GM13976 (cell line): Measurements from ENCODE around the gene HOXA6.

Experiments used
- DNase-seq: peaks from one replicate; pipeline ENCODE4 v3.0.0; 2012; ENCODE audit warnings: low spot score
- in situ Hi-C: fragments of 300-500 bp; cut with MboI; formaldehyde crosslinking; loops from one replicate; pipeline ENCODE4 v1.12.0; 2022; ENCODE audit warnings: low sequenced_read_pairs, mixed read lengths, inconsistent platforms; ENCODE audit not compliant: unreplicated experiment
- TF ChIP-seq, protein P1 (sequence below): IDR thresholded peaks from 2 replicates; pipeline ENCODE4 v1.5.1; 2012; ENCODE audit warnings: borderline replicate concordance, mild to moderate bottlenecking; ENCODE audit not compliant: insufficient read depth; ENCODE audit errors: extremely low read depth, missing control alignments, control extremely low read depth

HOXA6 gene

DNA sequence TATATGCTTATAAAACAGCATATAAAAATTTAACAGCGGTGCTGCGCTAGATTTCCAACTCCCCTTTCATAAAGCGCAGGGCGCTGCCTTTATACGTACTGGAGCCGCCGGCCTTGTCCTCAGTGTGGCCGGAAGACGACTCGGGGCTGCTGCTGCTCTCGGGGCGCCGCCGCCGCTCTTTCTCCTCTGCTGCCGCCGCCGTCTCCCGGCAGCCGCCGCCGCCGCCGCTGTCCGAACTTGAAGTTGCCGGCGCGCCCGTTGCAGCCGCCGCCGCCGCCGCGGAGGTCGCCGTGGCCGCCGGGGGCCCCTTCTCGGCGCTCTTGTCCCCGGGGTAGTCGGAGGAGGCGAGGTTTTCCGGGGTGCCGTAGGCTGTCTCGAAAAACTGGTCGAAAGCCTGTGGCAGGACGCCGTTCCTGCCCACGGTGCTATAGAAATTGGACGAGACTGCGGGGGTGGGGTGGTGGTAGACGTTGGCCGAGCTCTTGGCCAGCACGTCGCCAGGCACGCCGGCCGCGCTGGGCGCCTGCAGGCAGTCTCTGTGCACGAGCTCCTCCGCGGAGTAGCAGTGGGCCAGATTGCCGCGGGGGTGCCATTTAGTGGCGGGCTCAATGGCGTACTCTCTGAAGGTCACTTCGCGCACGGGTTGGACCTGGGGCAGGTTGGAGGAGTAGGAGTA lies 36.9 kb upstream of the HOXA6 start:
- DNase-seq = no peak
- TF ChIP-seq, protein P1, sequence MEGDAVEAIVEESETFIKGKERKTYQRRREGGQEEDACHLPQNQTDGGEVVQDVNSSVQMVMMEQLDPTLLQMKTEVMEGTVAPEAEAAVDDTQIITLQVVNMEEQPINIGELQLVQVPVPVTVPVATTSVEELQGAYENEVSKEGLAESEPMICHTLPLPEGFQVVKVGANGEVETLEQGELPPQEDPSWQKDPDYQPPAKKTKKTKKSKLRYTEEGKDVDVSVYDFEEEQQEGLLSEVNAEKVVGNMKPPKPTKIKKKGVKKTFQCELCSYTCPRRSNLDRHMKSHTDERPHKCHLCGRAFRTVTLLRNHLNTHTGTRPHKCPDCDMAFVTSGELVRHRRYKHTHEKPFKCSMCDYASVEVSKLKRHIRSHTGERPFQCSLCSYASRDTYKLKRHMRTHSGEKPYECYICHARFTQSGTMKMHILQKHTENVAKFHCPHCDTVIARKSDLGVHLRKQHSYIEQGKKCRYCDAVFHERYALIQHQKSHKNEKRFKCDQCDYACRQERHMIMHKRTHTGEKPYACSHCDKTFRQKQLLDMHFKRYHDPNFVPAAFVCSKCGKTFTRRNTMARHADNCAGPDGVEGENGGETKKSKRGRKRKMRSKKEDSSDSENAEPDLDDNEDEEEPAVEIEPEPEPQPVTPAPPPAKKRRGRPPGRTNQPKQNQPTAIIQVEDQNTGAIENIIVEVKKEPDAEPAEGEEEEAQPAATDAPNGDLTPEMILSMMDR = no peak
- in situ Hi-C loops = no loop called here

DNA sequence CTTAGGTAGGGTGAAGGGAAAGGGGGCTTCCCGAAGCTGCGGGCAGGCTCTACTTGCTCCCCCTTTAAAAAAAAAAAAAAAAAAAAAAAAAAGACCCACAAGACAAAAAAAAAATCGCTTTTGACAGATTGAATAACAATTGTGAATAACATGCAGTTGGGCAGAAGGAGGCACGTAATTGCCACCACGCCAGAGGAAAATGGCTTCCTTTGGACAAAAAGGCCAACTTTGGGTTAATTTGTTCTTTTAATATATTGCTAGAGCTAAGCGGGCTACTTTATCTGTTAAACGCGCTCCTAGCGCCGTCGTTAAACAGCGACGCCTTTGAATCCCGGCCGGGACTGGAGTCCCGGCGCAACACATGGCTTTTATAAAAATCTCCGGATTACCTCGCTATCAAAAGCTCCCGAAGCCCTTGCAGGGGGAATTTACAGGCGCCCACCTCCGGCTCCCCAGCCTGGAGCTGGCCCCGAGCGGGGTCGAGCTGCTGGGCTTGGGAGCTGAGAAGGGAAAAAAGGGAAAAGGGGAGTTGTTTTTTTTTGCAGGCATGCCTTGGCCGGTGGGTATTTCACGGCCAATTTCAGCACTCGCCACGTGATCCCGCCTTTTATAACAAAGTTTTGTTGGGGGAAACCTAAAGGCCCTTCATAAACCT lies 36.2 kb upstream of the HOXA6 start:
- DNase-seq = no peak
- in situ Hi-C loops = no loop called here
- TF ChIP-seq, protein P1 = no peak

DNA sequence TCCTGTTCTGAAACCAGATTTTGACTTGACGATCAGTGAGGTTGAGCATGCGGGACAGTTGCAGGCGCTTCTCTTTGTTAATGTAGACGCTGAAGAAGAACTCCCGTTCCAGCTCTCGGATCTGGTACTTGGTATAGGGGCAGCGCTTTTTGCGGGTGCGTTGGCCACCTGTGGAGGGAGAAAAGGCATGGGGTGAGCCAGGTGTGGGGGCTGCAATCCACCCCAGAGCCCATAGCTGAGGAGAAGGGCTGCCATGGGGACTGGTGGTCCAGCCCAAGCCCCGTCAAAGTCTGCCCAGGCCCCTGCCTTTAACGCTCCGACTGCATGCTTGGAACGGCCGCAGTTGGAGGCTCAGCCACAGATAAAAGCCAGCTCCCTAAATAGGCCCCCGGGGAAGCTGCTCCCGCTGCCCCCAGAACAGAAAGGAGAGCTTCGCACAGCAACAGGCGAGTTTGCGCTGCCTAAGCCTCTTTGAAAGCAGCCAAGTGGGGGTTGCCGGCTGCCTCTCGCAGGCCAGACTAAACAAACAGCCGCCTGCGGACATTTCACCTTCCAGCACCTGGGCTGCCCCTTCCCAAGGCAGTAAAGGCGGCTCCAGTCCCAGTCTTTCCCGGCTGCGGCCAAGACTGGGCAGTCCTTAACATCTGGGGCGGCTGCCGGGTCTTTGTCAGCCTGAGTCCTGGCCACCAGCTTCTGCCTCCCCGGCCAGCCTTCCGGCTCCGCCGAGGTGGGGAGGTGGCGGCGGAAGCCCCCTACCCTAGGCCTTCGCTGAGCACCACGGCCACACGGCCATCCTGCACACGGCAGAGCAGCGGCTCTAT lies 35.5 kb upstream of the HOXA6 start:
- TF ChIP-seq, protein P1 = no peak
- in situ Hi-C loops = no loop called here
- no peak for DNase-seq

DNA sequence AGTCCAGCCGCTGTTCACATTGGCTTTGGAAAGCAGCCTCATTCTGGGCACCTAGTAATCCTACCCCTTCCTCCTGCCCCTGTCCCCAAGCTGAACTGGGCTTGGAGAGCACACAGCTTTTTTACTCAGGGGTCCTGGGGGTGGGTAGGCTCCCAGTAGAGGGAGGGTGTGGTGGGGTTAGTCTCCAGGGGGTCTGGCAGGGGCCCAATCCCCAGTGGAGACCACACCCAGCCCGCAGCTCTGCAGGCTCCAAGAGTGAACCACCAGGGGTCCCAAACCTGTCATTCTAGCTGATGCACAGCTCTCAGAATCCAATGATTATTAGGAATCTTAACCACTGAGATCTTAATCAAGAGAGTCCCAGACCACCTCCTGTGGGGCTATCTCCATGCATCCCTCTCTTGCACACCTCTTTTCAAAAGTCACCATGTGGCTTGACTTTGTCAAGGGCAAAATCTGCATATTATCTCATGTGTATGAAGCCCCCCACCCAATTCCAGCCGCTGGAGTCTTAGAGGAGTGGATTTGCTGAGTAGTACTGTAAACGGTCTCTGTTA lies 34.8 kb upstream of the HOXA6 start:
- TF ChIP-seq, protein P1 = no peak
- in situ Hi-C loops = no loop called here
- DNase-seq = no peak

DNA sequence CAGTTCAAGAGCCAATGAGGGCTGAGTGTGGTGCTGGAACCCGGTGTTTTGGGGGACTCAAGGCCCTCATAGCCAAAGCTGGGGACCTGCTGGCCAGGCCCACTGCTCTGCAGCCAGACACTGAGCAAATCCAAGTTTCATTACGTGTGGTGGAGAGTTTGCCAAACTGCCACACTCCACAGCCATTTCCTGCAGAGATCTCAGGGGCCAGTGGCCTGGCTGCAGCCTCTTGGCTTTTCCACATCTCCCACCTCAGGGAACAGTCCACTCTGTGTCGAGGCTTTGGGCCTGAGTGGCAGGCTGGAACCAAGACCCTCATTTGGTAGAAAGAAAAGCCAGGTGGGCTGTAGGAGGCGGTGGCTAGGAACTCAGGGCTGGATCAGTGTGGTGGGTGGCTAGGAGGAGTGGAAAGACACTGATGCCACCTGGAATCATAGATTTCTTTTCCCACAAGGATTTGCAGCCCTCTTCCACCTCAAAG lies 34.3 kb upstream of the HOXA6 start:
- DNase-seq = no peak
- in situ Hi-C loops = no loop called here
- TF ChIP-seq, protein P1 = no peak
